H9 (cell line): ENCODE measurements around the gene TNP2. TPM values are rescaled to one million over a fixed set of nuclear protein-coding genes. Genes with fewer than 3 reads are reported as not detected.

Source experiments
- DNase-seq: peaks from one replicate; pipeline ENCODE4 v3.0.0-alpha.2; 2017
- H2AFZ ChIP-seq: one replicate; pipeline ENCODE4 v1.6.1; 2013; ENCODE audit warnings: mild to moderate bottlenecking, low read length, control low read depth, moderate library complexity
- H2AK5ac ChIP-seq: 2 replicates; pipeline ENCODE4 v1.6.1; 2013; ENCODE audit warnings: low read length, control low read depth, mixed read lengths; ENCODE audit not compliant: insufficient read length
- H2BK120ac ChIP-seq: one replicate; pipeline ENCODE4 v1.6.1; 2013; ENCODE audit warnings: low read depth, mild to moderate bottlenecking, low read length, control low read depth, inconsistent platforms; ENCODE audit not compliant: poor library complexity, severe bottlenecking
- H2BK12ac ChIP-seq: 2 replicates; pipeline ENCODE4 v1.6.1; 2013; ENCODE audit warnings: low read length, control low read depth, mixed read lengths, low read depth; ENCODE audit not compliant: insufficient read length
- H2BK15ac ChIP-seq: 2 replicates; pipeline ENCODE4 v1.6.1; 2013; ENCODE audit warnings: low read depth, low read length, control low read depth
- H2BK20ac ChIP-seq: one replicate; pipeline ENCODE4 v1.6.1; 2013; ENCODE audit warnings: low read depth, mild to moderate bottlenecking, low read length, control low read depth, inconsistent platforms; ENCODE audit not compliant: poor library complexity, severe bottlenecking
- H2BK5ac ChIP-seq: 2 replicates; pipeline ENCODE4 v1.6.1; 2013; ENCODE audit warnings: low read length, control low read depth, mixed read lengths; ENCODE audit not compliant: insufficient read length
- H3K14ac ChIP-seq: 2 replicates; pipeline ENCODE4 v1.6.1; 2013; ENCODE audit warnings: low read length, control low read depth; ENCODE audit not compliant: insufficient read depth
- H3K18ac ChIP-seq: 2 replicates; pipeline ENCODE4 v1.6.1; 2013; ENCODE audit warnings: low read depth, mild to moderate bottlenecking, mixed read lengths, low read length, control low read depth; ENCODE audit not compliant: insufficient read length
- H3K23ac ChIP-seq: 2 replicates; pipeline ENCODE4 v1.6.1; 2013; ENCODE audit warnings: low read length, control low read depth, mixed read lengths, low read depth; ENCODE audit not compliant: insufficient read length
- H3K23me2 ChIP-seq: 2 replicates; pipeline ENCODE4 v1.6.1; 2013; ENCODE audit warnings: low read depth, mild to moderate bottlenecking, mixed read lengths, low read length, control low read depth; ENCODE audit not compliant: insufficient read length, poor library complexity, severe bottlenecking
- H3K27ac ChIP-seq: 2 replicates; pipeline ENCODE4 v1.5.1; 2013; ENCODE audit warnings: low read length, control low read depth, mixed read lengths, low read depth; ENCODE audit not compliant: insufficient read length
- H3K27me3 ChIP-seq: 2 replicates; pipeline ENCODE4 v1.6.1; 2013; ENCODE audit warnings: low read length, control low read depth, inconsistent platforms; ENCODE audit not compliant: insufficient read depth
- H3K4ac ChIP-seq: 2 replicates; pipeline ENCODE4 v1.6.1; 2013; ENCODE audit warnings: low read depth, mild to moderate bottlenecking, control low read depth, inconsistent platforms, low read length, moderate library complexity
- H3K4me1 ChIP-seq: 2 replicates; pipeline ENCODE4 v1.6.1; 2013; ENCODE audit warnings: low read length, control low read depth, inconsistent platforms; ENCODE audit not compliant: insufficient read depth
- H3K4me2 ChIP-seq: 2 replicates; pipeline ENCODE4 v1.6.1; 2013; ENCODE audit warnings: low read length, control low read depth, mixed read lengths; ENCODE audit not compliant: insufficient read length, insufficient read depth
- H3K56ac ChIP-seq: 2 replicates; pipeline ENCODE4 v1.6.1; 2013; ENCODE audit warnings: low read depth, mild to moderate bottlenecking, mixed read lengths, low read length, control low read depth; ENCODE audit not compliant: insufficient read length
- H3K79me1 ChIP-seq: 2 replicates; pipeline ENCODE4 v1.6.1; 2013; ENCODE audit warnings: low read depth, mild to moderate bottlenecking, moderate library complexity, low read length, control low read depth, inconsistent platforms; ENCODE audit not compliant: insufficient read depth, poor library complexity, severe bottlenecking
- H3K79me2 ChIP-seq: 2 replicates; pipeline ENCODE4 v1.6.1; 2013; ENCODE audit warnings: low read length, control low read depth, inconsistent platforms; ENCODE audit not compliant: insufficient read depth
- H3K9ac ChIP-seq: 2 replicates; pipeline ENCODE4 v1.6.1; 2013; ENCODE audit warnings: low read length, control low read depth, mixed read lengths; ENCODE audit not compliant: insufficient read length; ENCODE audit errors: extremely low read depth
- H3K9me3 ChIP-seq: one replicate; pipeline ENCODE4 v1.6.1; 2013; ENCODE audit warnings: low read depth, low read length, inconsistent platforms; ENCODE audit not compliant: control insufficient read depth
- H3T11ph ChIP-seq: one replicate; pipeline ENCODE4 v1.6.1; 2013; ENCODE audit warnings: mild to moderate bottlenecking, low read length, control low read depth, inconsistent platforms
- H4K20me1 ChIP-seq: one replicate; pipeline ENCODE4 v1.6.1; 2013; ENCODE audit not compliant: control insufficient read depth, insufficient read length, insufficient read depth
- H4K5ac ChIP-seq: 2 replicates; pipeline ENCODE4 v1.6.1; 2013; ENCODE audit warnings: low read depth, mild to moderate bottlenecking, mixed read lengths, low read length, control low read depth; ENCODE audit not compliant: insufficient read length
- H4K8ac ChIP-seq: replicated peaks from 2 replicates; pipeline ENCODE4 v1.6.1; 2013; ENCODE audit warnings: low read length, control low read depth, mixed read lengths, low read depth; ENCODE audit not compliant: insufficient read length
- H4K91ac ChIP-seq: 2 replicates; pipeline ENCODE4 v1.6.1; 2013; ENCODE audit warnings: low read depth, mild to moderate bottlenecking, moderate library complexity, mixed read lengths, low read length, control low read depth; ENCODE audit not compliant: insufficient read length
- H3K27ac Mint-ChIP-seq, 3 experiments: 2 replicates in 2 of 3; 3 replicates in 1 of 3; pipeline ENCODE4 v1.8.0; 2020 to 2021; ENCODE audit warnings: mixed read lengths in 3 of 3, mild to moderate bottlenecking in 1 of 3, moderate library complexity in 1 of 3
- H3K27me3 Mint-ChIP-seq: 2 replicates; pipeline ENCODE4 v1.8.0; 2021; ENCODE audit warnings: low read depth, mild to moderate bottlenecking, moderate library complexity, mixed read lengths
- H3K36me3 Mint-ChIP-seq, 3 experiments: 2 replicates in 2 of 3; 3 replicates in 1 of 3; pipeline ENCODE4 v1.8.0; 2020 to 2021; ENCODE audit warnings: low read depth in 3 of 3, mixed read lengths in 3 of 3; ENCODE audit not compliant: insufficient read depth in 1 of 3
- H3K4me1 Mint-ChIP-seq, 2 experiments: 2 replicates each; pipeline ENCODE4 v1.8.0; 2020; ENCODE audit warnings: mixed read lengths in 2 of 2
- H3K4me3 Mint-ChIP-seq, 2 experiments: 2 replicates in 1 of 2; 3 replicates in 1 of 2; pipeline ENCODE4 v1.8.0; 2020 to 2021; ENCODE audit warnings: mild to moderate bottlenecking in 2 of 2, mixed read lengths in 2 of 2, moderate library complexity in 1 of 2
- H3K9me3 Mint-ChIP-seq, 2 experiments: 2 replicates in 1 of 2; 3 replicates in 1 of 2; pipeline ENCODE4 v1.8.0; 2020; ENCODE audit warnings: mild to moderate bottlenecking in 2 of 2, mixed read lengths in 2 of 2, moderate library complexity in 1 of 2
- WGBS: extraction: QIAGEN DNeasy Blood & Tissue Kit; methylation state at CpG from one replicate; pipeline ENCODE4 v1.1.7; 2013; ENCODE audit warnings: missing lambda C conversion rate, low lambda C conversion rate, mixed read lengths; ENCODE audit not compliant: insufficient read length; ENCODE audit errors: extremely low coverage; 5-methylcytosine and 5-hydroxymethylcytosine counted together
- total RNA-seq: library from RNA; stranded (reverse); gene quantifications from 2 replicates; pipeline ENCODE4 v1.2.1, GENCODE V29; 2021
- TF ChIP-seq, protein P1 (sequence below): fragments of 200-600 bp; sonication (generic); conservative IDR thresholded peaks from 3 replicates; pipeline ENCODE4 v1.8.0; 2021; ENCODE audit warnings: antibody characterized with exemption, mild to moderate bottlenecking

TNP2 gene
- total RNA-seq, 1 experiment from 2014 or later: not detected

GRCh38 chr16:11239644-11240632 is 29.2 kb downstream of the TNP2 start:
- Histone ChIP-seq H4K91ac (no peak overlapping the region), H3K27me3 (no peaks in the 10 kb centered on the region), H2BK20ac (no peak overlapping the region), H2BK5ac (no peak overlapping the region), H3K4me2 (no peak overlapping the region), H4K8ac (no peak overlapping the region), H3K27ac (no peak overlapping the region), H3K79me2 (no peaks in the 10 kb centered on the region), H3K9ac (no peak overlapping the region), H2BK12ac (no peak overlapping the region), H3K9me3 (no peaks in the 10 kb centered on the region), H3K23me2 (no peaks in the 10 kb centered on the region), H3K4ac (no peak overlapping the region), H2BK15ac (no peak overlapping the region), H4K20me1 (no peaks in the 10 kb centered on the region), H2BK120ac (no peak overlapping the region), H3K23ac (no peak overlapping the region), H4K5ac (no peak overlapping the region), H3K56ac (no peak overlapping the region), H3K18ac (no peak overlapping the region), H2AFZ (no peak overlapping the region), H3K14ac (no peak overlapping the region), H3K4me1 (no peaks in the 10 kb centered on the region), H2AK5ac (no peak overlapping the region), H3K79me1 (no peaks in the 10 kb centered on the region), H3T11ph (no peak overlapping the region)
- DNase-seq: no peak
- Mint-ChIP-seq H3K4me3 (no peak overlapping the region; a peak in 1 of 5 replicates), H3K27me3 (peaks cover under 1% of the 10 kb centered on the region; the same call in 1 of the 2 replicates), H3K9me3 (no peaks in the 10 kb centered on the region), H3K27ac (peak overlapping the region in 1 of 3 experiments; percentile 55; a peak in 4 of 7 replicates), H3K4me1 (peaks cover 4 to 5% of the 10 kb centered on the region in 2 experiments; a peak in 2 of 4 replicates), H3K36me3 (no peaks in the 10 kb centered on the region)
- no CpG with 5 or more reads among the region's 10 CpGs for WGBS
- TF ChIP-seq, protein P1, sequence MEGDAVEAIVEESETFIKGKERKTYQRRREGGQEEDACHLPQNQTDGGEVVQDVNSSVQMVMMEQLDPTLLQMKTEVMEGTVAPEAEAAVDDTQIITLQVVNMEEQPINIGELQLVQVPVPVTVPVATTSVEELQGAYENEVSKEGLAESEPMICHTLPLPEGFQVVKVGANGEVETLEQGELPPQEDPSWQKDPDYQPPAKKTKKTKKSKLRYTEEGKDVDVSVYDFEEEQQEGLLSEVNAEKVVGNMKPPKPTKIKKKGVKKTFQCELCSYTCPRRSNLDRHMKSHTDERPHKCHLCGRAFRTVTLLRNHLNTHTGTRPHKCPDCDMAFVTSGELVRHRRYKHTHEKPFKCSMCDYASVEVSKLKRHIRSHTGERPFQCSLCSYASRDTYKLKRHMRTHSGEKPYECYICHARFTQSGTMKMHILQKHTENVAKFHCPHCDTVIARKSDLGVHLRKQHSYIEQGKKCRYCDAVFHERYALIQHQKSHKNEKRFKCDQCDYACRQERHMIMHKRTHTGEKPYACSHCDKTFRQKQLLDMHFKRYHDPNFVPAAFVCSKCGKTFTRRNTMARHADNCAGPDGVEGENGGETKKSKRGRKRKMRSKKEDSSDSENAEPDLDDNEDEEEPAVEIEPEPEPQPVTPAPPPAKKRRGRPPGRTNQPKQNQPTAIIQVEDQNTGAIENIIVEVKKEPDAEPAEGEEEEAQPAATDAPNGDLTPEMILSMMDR: no peak
